HG03565 (cell line): ENCODE measurements around the gene CTPS2.
A peak's percentile ranks its signal among the peaks of the same experiment; 100 is the strongest.
"Not testable (repeated sequence)": the region's sequence is repeated elsewhere in the genome, so short reads cannot be mapped to it uniquely, and the experiment has no call there.

Source experiments
- ATAC-seq: cut with Tn5 transposase; IDR thresholded peaks from one replicate; pipeline ENCODE4 v1.9.1; 2021; ENCODE audit warnings: mild to moderate bottlenecking, moderate library complexity; ENCODE audit not compliant: unreplicated experiment

Gene CTPS2, protein sequence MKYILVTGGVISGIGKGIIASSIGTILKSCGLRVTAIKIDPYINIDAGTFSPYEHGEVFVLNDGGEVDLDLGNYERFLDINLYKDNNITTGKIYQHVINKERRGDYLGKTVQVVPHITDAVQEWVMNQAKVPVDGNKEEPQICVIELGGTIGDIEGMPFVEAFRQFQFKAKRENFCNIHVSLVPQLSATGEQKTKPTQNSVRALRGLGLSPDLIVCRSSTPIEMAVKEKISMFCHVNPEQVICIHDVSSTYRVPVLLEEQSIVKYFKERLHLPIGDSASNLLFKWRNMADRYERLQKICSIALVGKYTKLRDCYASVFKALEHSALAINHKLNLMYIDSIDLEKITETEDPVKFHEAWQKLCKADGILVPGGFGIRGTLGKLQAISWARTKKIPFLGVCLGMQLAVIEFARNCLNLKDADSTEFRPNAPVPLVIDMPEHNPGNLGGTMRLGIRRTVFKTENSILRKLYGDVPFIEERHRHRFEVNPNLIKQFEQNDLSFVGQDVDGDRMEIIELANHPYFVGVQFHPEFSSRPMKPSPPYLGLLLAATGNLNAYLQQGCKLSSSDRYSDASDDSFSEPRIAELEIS

DNA sequence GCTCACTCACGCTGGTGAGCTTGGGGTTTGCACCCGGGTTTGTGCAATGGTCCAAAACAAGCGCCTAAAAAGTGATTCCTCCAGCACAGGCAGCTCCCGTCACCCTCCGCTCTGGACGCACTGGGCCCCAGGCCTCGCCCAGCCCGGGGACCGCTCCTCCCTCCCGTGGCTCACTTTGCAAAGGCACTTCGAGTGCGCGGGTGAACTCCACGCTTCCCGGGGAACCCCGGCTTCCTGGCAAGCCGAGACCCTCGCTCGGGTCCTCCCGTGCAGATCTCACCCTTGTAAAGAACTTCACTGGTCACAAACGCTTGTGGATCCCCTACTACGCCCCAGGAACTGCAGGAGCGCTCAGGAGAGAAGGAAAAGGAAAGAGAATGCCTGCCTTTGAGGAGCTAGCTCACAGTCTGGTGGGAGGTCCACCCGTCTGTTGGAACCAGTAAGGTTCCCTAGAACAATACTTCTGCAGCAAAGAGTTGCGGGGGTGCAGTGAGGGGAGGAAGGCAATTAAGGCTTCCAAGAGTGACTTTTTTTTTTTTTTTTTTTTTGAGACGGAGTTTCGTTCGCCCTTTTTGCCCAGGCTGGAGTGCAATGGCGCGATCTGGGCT lies at the start of gene CTPS2:
TSS of gene CTPS2 (minus strand) at position 122 of the 608 bp plus-strand sequence. CDS start 9,767 bp downstream, outside the sequence.
- peak; percentile 82 for ATAC-seq

DNA sequence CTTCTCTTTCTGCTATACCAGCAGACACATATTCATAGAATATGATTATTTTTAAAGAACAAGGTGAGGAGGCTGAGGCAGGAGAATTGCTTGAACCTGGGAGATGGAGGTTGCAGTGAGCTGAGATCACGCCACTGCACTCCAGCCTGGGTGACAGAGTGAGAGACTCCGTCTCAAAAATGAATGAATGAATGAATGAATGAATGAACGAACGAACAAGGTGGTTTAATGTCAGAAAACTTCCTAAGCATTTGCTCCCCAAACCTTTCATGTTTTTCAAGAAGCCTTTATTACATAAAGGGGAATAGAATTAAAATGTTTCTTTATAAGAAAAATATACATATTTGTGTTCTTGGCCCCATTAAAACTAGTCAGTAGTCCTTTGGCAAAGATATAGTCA lies 49.0 kb upstream of the CTPS2 start:
- not testable (repeated sequence) for ATAC-seq

DNA sequence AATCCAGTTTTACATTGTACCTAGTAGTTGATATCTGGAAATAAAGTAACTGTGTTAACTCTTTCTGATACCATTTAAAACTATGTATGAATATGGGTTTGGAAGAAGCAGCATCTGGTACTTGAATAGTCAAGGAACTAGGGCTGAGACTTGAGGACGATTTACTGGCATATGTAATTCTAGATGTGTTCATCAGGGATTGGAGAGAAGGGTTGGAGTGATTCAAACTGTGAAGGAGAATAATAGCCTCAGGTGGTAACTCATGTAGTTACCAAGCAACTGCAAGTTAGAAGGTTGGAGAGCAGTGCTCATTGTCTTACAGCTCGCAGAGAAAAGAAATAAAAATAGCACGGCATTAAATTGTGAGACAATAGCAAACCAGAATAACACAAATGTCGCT lies 44.3 kb upstream of the CTPS2 start:
- no peak for ATAC-seq

DNA sequence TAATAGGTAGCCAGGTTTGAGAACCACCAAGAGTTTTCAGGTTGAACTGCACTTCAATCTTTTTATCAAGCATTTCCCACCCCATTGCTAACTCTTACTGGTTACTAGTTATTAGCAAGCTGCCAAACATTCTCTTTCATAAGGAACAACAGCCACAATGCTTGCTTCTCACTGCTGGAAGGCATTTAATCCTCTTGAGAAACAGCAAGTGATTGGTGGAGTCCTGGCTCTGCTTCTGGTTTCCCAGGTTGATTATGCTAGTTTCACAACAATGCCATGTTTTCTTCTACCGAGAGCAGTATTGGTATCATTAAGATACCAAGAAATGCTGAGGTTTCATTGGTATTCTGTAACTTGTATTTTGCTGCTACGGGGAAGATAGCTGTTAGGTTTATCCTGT lies 41.5 kb upstream of the CTPS2 start:
- no peak for ATAC-seq

DNA sequence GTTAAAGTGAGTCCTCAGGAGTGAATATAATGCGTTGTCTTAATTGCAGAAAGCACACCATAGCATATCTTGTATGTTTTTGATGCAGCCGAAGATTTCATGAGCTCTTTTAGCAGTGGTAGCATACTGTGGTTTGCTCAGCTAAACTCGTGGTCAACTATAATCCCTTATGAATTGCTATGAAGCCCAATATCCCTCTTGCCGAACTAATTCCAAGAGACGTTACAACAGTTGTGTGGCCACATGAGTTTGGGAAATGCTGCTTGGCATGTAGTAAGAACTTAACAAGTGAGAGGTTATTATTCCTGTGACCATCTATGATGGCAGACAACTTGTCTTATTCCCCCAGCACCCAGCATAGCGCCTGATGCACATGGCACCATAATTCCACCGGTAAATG lies 37.7 kb upstream of the CTPS2 start:
- no peak for ATAC-seq

DNA sequence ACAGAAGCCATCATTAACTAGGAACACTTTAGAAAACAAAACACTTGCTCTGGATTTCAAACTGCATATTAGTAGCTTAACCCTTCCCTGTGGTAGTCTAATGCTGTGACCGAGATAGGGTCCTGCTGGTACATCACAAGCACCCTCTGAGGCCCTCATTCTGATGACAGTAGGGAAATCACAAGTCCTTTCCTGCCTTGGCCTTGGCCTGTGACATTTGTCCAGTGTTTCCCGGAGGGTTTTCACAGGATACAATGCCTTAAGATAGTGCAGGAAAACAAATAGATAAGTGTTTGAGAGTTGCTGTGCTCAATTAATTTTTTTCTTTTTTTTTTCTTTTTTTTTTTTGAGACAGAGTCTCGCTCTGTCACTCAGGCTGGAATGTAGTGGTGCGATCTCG lies 36.0 kb upstream of the CTPS2 start:
- ATAC-seq: no peak

DNA sequence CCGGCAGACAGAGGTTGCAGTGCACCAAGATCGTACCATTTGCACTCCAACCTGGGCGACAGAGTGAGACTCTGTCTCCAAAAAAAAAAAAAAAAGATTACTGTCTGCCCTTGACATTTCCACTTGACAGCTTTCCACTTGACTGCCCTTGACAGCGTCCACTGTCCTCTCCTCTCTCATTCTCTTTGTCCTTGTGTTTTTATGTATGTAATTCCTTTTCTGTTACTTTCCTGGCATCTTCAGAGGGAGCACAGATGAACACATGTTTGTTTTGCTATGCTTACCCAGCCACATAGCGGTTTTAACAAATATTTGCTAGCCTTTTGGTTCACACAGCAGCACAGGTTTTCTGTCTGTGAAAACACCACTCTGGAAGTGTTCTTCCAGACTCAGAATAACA lies 33.2 kb upstream of the CTPS2 start:
- ATAC-seq: no peak

DNA sequence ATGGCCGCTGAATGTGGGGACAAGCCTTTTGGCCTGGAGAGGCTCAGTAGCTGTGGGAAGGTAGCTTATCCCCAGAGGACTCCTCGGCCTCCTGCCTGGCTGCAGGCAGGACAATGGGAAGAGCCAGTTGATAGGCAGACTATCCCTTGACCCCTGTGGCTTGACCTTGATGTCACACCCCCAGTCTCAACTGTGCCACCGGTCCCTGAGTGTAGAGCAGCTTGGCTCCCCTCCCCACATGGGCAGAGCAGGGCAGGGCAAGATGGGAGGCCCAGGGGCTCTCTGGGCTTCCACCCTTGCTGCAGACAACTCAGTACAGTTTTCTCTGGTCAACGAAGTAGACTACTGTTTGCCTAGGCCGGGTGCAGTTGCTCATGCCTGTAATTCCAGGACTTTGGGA lies 32.6 kb upstream of the CTPS2 start:
- no peak for ATAC-seq

DNA sequence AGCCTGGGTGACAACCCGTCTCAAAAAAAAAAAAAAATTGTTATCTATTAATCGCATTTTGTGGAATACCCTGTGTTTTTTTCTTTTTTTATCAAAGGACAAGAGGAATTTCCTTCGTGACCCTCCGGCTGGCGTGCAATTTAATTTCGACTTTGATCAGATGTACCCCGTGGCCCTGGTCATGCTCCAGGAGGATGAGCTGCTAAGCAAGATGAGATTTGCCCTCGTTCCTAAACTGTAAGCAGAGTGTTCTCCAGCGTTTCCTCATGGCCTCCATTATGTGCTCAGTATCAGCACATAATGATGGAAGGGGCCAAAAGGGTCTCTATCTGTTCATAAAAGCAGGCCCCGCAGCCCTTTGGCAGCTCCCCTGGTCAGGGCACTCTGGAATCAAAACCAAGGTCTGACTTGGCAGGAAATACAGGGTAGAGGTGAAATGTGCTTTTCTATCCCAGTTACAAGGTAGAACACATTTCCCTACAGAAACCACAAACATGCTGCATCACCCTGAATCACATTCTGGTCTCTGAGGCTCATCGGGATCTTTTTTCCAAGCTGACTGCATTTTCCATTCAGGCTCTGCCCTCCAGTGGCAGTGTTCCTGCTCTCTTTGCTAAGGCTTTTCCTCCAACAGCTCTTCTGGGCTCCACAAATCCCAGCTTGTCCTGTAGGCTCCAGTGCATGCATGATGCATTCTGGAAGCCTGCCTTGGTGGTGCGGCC lies 31.3 kb upstream of the CTPS2 start:
- no peak for ATAC-seq

DNA sequence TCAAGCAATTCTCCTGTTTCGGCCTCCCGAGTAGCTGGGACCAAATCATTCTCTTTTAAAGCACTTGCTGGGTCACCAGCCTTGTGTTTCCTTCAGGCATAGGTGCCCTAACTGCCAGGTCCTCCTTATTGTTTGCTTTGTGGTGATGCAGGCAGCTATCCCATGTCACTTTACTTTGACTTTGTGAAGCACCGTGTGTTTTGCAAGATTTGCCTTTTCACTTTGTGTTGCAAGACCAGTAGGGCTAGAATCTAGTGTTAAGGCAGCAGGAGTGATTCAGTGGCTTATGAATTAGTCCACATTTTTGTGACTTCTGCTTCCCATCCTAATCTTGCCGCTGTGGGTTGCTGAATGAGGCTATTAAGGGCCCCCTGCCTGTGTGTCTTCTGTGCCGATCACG lies 27.1 kb upstream of the CTPS2 start:
- ATAC-seq: no peak

DNA sequence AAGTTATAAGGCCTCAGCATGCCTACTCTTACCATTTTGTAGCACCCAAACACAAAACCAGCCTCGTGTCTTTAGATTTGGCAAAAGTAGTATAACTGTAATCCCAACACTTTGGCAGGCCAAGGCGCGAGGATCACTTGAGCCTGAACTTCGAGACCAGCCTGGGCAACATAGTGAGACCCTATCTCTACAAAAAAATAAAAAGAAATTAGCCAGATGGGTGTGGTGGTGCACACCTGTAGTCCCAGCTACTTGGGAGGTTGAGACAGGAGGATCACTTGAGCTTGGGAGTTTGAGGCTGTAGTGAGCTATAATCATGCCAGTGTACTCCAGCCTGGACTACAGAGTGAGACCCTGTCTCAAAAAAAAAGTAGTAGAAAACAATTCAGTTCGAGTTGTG lies 24.6 kb upstream of the CTPS2 start:
- ATAC-seq: no peak

DNA sequence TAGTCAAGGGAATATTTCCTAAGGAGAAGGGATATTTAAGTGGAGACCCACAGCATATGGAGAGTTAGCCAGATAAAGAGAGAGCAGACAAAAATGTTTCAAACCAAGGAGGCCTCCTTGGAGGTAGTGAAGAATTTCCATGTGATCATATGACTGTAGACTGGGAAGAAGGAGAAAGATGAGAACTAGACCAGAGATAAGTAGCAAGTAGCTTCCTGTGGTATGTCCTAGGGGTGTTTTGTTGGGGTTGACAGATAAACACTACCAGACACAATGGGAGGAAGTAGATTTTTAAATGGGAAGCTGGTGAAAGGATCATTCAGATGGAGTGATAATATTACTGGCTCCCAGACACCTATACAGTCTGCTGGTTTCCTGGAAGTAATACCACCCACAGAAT lies 20.5 kb upstream of the CTPS2 start:
- ATAC-seq: no peak

DNA sequence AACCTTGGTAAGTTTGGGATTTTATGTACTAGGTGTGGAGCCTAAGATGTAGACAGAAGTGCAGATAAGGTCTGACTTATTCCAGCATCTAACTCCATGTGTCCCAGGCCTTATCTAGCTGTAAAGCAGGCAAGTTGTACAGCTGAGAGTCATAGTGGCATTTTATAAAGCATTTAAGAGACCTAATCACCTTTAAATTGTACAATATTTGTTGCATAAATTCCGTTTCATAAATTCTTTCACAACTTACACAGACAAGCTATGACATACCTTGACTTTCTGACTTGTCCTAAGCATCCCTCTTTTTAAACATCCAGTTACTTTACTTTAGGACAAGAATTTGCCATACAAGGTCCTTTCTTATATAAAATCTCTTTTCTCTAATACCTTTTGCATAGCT lies 18.0 kb upstream of the CTPS2 start:
- no peak for ATAC-seq

DNA sequence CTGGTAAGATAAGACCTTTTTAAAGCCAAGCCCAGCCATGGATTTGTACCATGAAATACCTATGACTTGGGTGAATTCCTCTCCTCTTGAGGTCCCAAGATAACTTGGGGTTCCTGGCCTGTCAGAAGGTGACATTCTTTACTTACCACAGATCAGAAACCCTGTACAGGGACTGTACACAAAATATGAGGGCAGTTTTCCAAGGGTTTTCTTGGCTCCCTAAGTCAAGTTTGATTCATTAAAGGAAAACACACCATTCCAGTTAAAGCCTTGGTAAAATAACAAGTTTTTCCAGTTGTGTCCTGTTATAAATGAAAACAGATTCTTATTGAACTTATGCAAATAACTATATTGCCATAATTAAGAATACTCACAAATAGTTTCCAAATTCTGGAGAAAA lies 15.2 kb upstream of the CTPS2 start:
- no peak for ATAC-seq

DNA sequence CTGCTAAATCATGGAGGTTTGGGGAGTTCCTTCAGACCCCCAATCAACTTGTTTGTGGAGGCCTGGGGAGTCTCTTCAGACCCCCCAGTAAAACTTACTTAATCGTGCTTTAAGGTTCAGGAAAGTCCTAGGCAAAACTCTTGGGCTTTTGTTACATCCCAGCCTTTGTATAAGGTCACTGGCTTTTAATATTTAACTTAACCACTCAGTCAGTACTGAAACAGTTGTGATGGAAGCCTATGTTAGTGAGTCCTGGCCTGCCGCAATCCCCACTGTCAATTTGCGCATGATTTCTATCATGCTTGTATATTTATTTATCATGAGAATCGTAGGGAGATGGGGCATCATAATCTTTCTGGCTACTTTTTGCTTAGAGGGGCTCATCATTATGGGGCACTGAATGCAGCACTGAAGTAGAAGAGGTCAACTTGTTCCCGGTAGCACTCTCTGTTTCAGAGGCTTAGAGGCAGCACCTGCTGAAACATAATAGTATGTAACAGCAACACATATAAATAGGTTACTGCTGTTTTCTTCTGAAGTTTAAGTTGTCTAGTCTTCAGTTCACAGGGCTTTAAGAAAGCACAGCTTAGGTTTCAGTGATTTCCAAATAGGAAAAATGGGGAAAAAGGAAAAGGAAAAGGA lies 14.0 kb upstream of the CTPS2 start:
- not testable (repeated sequence) for ATAC-seq

DNA sequence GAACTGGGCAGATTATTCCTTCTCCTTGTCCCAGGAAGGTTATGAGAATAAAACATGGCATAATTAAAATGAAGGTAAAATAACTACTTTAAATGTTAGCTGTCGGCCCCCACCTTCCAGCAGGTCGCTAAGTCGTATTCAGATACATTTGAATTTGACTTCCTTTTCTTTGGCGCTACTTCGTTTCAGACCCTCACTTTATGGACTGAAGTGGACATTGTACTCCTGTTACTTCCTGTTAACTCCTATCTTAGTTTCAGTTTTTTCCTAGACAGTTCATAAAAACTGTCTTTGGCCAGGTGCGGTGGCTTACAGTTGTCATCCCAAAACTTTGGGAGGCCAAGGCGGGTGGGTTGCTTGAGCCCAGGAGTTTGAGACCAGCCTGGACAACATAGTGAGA lies 12.6 kb upstream of the CTPS2 start:
- ATAC-seq: no peak

DNA sequence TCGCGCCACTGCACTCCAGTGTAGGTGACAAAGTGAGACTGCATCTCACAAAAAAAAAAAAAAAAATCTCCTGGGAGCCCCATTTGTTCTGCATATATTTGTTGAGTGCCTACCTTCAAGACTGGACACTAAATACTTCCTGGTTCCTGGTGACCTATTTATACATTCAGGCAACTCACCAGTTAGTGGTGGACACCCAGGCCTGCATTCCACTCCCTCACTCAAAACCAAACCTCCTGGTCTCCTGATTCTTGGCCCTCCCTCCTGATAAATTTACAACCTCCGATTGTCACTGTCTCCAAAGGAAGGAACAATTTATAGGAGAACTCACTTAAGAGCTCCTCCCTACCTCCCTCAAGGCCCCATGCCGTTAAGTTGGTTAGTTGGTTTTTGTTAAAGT lies 10.0 kb upstream of the CTPS2 start:
- no peak for ATAC-seq

DNA sequence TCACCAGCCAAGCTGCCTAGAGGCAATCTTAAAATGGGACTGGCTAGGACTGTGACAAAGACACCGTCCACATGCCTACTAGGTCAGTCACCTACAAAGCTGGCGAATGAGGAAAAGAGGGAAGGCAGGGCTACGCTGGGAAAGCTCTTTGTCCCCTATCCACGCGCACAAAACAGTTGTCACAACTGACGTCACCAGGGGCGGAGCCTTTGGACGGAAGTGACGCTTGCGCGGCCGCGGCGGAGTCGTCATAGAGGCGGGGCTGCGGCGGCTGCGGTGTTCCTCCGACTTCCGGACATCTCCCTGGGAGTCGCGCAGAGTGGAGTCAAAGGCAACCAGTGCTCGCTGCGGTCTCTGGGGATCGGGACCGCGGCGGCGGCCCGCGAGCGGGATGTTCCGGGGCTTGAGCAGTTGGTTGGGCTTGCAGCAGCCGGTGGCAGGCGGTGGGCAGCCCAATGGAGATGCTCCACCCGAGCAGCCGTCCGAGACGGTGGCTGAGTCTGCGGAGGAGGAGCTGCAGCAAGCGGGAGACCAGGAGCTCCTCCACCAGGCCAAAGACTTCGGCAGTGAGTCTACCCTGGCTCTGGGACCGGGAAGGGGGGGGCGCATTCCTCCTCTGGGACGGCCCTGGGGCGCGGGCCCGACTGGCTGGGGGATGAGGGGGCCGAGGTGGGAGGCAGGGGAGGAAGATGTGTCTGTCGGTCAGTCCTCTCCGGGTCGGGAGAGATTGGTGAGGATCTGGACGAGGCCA lies 7.0 kb upstream of the CTPS2 start, which contains the start of gene SYAP1:
TSS of gene SYAP1 (plus strand) at position 279 of the 751 bp plus-strand sequence. CDS start at position 392, 113 bp downstream.
- peak; percentile 94 for ATAC-seq

DNA sequence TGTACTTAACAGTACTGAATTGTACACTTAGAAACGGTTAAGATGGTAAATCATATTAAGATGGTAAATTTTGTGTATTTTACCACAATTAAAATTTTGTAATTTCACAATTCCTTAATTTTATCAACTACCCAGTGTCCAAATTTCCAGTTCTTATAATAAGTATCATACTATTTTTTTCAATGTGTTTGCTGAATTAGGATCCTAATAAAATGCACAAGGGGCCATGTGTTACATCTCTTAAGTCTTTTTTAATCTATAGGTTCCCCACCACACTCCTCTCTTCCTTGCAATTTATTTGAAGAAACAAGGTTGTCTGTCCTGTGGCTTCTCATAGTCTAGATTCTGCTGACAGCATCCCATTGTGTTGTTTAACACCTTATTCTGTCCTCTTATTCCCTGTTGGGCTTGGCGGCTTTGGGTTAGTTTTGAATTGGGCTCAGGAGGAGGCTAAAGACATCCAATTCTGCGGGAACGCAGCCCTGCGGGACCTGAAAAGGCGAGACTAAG lies 6.4 kb upstream of the CTPS2 start:
- peak; percentile 24 for ATAC-seq

DNA sequence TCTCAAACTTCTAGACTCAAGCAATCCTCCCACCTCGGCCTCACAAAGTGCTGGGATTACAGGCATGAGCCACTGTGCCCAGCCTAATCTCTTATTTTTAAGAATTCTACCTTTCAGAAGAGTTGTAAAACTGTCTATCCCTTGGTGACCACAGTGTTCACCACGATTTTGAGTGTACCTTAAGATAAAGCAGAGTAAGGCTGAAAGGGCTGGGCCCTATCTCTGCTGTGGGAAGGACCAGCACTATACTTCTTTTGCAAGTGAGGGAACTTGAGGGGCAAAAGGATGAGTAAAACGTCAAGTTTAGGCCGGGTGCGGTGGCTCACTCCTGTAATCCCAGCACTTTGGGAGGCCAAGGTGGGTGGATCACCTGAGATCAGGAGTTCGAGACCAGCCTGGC lies 4.0 kb upstream of the CTPS2 start:
- not testable (repeated sequence) for ATAC-seq
